IMR-90 (cell line): ENCODE measurements around the gene PTPRK. TPM values are rescaled to one million over a fixed set of nuclear protein-coding genes. Genes with fewer than 3 reads are reported as not detected.

ENCODE experiments used
- ATAC-seq: fragments of 200-7000 bp; cut with Tn5 transposase; 2 replicates; pipeline ENCODE4 v1.9.1; 2020; ENCODE audit warnings: low read depth, mild to moderate bottlenecking, moderate library complexity
- BruUV-seq: library from RNA; stranded (reverse); fragments of 400-500 nt; replicated peaks from 2 replicates; lab custom pipeline; 2021; lab: Mats Ljungman, UMichigan
- CTCF ChIA-PET: fragments of 300-600 bp; formaldehyde crosslinking; extraction: SDS; loops from one replicate; lab custom pipeline; 2021; ENCODE audit warnings: antibody characterized with exemption; lab: Yijun Ruan, JAX
- POLR2A ChIA-PET: fragments of 300-600 bp; sonication (Branson Sonifier 250); formaldehyde crosslinking; loops from one replicate; lab custom pipeline; 2022; ENCODE audit warnings: antibody characterized with exemption; ENCODE audit not compliant: unreplicated experiment; lab: Charles Lee
- DNase-seq: peaks from one replicate; pipeline ENCODE4 v3.0.0; 2013
- H2AFZ ChIP-seq: replicated peaks from 2 replicates; pipeline ENCODE3; 2013; ENCODE audit warnings: low read length, mild to moderate bottlenecking; ENCODE audit not compliant: poor library complexity
- H2AK5ac ChIP-seq: 2 replicates; pipeline ENCODE4 v1.6.1; 2013; ENCODE audit warnings: low read depth, low read length, inconsistent platforms
- H2AK9ac ChIP-seq: replicated peaks from 2 replicates; pipeline ENCODE3; 2013; ENCODE audit warnings: mild to moderate bottlenecking, low read depth, low read length, moderate library complexity; ENCODE audit not compliant: poor library complexity
- H2BK120ac ChIP-seq: 2 replicates; pipeline ENCODE4 v1.6.1; 2013; ENCODE audit warnings: low read depth, low read length, inconsistent platforms
- H2BK15ac ChIP-seq: 3 replicates; pipeline ENCODE4 v1.6.1; 2013; ENCODE audit warnings: low read depth, low read length, inconsistent platforms
- H2BK20ac ChIP-seq: 2 replicates; pipeline ENCODE4 v1.6.1; 2013; ENCODE audit warnings: low read depth, mild to moderate bottlenecking, inconsistent platforms, low read length, moderate library complexity
- H2BK5ac ChIP-seq: 2 replicates; pipeline ENCODE4 v1.6.1; 2013; ENCODE audit warnings: mild to moderate bottlenecking, low read depth, low read length, inconsistent platforms; ENCODE audit not compliant: poor library complexity, severe bottlenecking
- H3K14ac ChIP-seq: replicated peaks from 2 replicates; pipeline ENCODE4 v1.6.1; 2013; ENCODE audit warnings: low read depth, low read length, inconsistent platforms
- H3K18ac ChIP-seq: 2 replicates; pipeline ENCODE4 v1.6.1; 2013; ENCODE audit warnings: low read depth, low read length, control low read depth
- H3K23ac ChIP-seq: 2 replicates; pipeline ENCODE4 v1.6.1; 2013; ENCODE audit warnings: low read depth, low read length, inconsistent platforms
- H3K27ac ChIP-seq: 2 replicates; pipeline ENCODE4 v1.5.1; 2013; ENCODE audit warnings: mild to moderate bottlenecking, control low read depth, low read length; ENCODE audit not compliant: insufficient read depth
- H3K27me3 ChIP-seq: 2 replicates; pipeline ENCODE4 v1.6.1; 2013; ENCODE audit warnings: low read length; ENCODE audit not compliant: control insufficient read depth, insufficient read depth
- H3K36me3 ChIP-seq: 2 replicates; pipeline ENCODE4 v1.6.1; 2013; ENCODE audit warnings: low read length, mixed read lengths; ENCODE audit not compliant: control insufficient read depth, insufficient read depth
- H3K4ac ChIP-seq: 2 replicates; pipeline ENCODE4 v1.6.1; 2013; ENCODE audit warnings: low read depth, low read length, inconsistent platforms
- H3K4me1 ChIP-seq: 2 replicates; pipeline ENCODE4 v1.6.1; 2013; ENCODE audit warnings: low read length, mixed read lengths; ENCODE audit not compliant: control insufficient read depth, insufficient read depth
- H3K4me2 ChIP-seq: 2 replicates; pipeline ENCODE4 v1.6.1; 2013; ENCODE audit warnings: low read depth, mild to moderate bottlenecking, control low read depth, low read length, moderate library complexity
- H3K4me3 ChIP-seq: 2 replicates; pipeline ENCODE4 v1.5.1; 2013; ENCODE audit warnings: low read depth, mild to moderate bottlenecking, control low read depth, low read length, moderate library complexity; ENCODE audit not compliant: insufficient read depth
- H3K56ac ChIP-seq: 2 replicates; pipeline ENCODE4 v1.6.1; 2013; ENCODE audit warnings: low read length, inconsistent platforms; ENCODE audit not compliant: insufficient read depth; ENCODE audit errors: extremely low read depth
- H3K79me1 ChIP-seq, 2 experiments: 2 replicates each; pipeline ENCODE4 v1.6.1; 2013; ENCODE audit warnings: low read length in 2 of 2, inconsistent platforms in 1 of 2, low read depth in 1 of 2
- H3K9ac ChIP-seq: 2 replicates; pipeline ENCODE4 v1.6.1; 2013; ENCODE audit warnings: low read depth, low read length, control low read depth
- H3K9me1 ChIP-seq: 2 replicates; pipeline ENCODE4 v1.6.1; 2013; ENCODE audit warnings: low read length, inconsistent platforms; ENCODE audit not compliant: insufficient read depth
- H3K9me3 ChIP-seq: 2 replicates; pipeline ENCODE4 v1.6.1; 2013; ENCODE audit warnings: low read length; ENCODE audit not compliant: control insufficient read depth, insufficient read depth
- H4K20me1 ChIP-seq: 2 replicates; pipeline ENCODE4 v1.6.1; 2013; ENCODE audit warnings: low read length, inconsistent platforms; ENCODE audit not compliant: insufficient read depth
- H4K5ac ChIP-seq: 2 replicates; pipeline ENCODE4 v1.6.1; 2013; ENCODE audit warnings: mild to moderate bottlenecking, low read depth, low read length, control low read depth
- H4K8ac ChIP-seq, 2 experiments: 2 replicates each; pipeline ENCODE4 v1.6.1; 2013; ENCODE audit warnings: low read depth in 2 of 2, low read length in 2 of 2, control low read depth in 1 of 2, inconsistent platforms in 1 of 2
- H4K91ac ChIP-seq: 2 replicates; pipeline ENCODE4 v1.6.1; 2013; ENCODE audit warnings: low read depth, low read length, inconsistent platforms; ENCODE audit not compliant: insufficient read depth
- CEBPB ChIP-seq: IDR thresholded peaks from 2 replicates; pipeline ENCODE4 v1.6.1; 2012; ENCODE audit warnings: low read depth, low read length, improper control_type of control experiment
- CHD1 ChIP-seq: IDR thresholded peaks from 2 replicates; pipeline ENCODE4 v1.6.1; 2012; ENCODE audit warnings: low read depth, low read length, improper control_type of control experiment
- MAFK ChIP-seq: IDR thresholded peaks from 2 replicates; pipeline ENCODE4 v1.6.1; 2012; ENCODE audit warnings: low read depth, low read length, improper control_type of control experiment
- MAZ ChIP-seq: IDR thresholded peaks from 2 replicates; pipeline ENCODE4 v1.6.1; 2012; ENCODE audit warnings: low read depth, mild to moderate bottlenecking, low read length, improper control_type of control experiment, moderate library complexity, borderline replicate concordance
- NFE2L2 ChIP-seq: fragments of 150-350 bp; IDR thresholded peaks from 2 replicates; pipeline ENCODE4 v1.6.1; 2016; ENCODE audit warnings: low read depth, mild to moderate bottlenecking, low read length
- POLR2A ChIP-seq: IDR thresholded peaks from 2 replicates; pipeline ENCODE4 v1.6.1; 2012; ENCODE audit warnings: mild to moderate bottlenecking, low read depth, low read length
- RAD21 ChIP-seq: IDR thresholded peaks from 2 replicates; pipeline ENCODE4 v1.6.1; 2012; ENCODE audit warnings: low read length, improper control_type of control experiment
- RCOR1 ChIP-seq: IDR thresholded peaks from 2 replicates; pipeline ENCODE4 v1.6.1; 2012; ENCODE audit warnings: mild to moderate bottlenecking, low read length, improper control_type of control experiment; ENCODE audit not compliant: insufficient replicate concordance
- SMC3 ChIP-seq: fragments of 150-350 bp; IDR thresholded peaks from 2 replicates; pipeline ENCODE4 v1.6.1; 2016; ENCODE audit warnings: low read depth, mild to moderate bottlenecking, antibody characterized with exemption, low read length, moderate library complexity
- WGBS, 2 experiments: methylation state at CpG; one replicate each; pipeline versions ENCODE4 v1.1.5 to v1.1.7; 2013; ENCODE audit warnings: missing lambda C conversion rate in 2 of 2; ENCODE audit not compliant: insufficient read length in 1 of 2; ENCODE audit errors: extremely low coverage in 2 of 2; 5-methylcytosine and 5-hydroxymethylcytosine counted together
- dilution Hi-C: fragments of 300-500 bp; cut with HindIII; formaldehyde crosslinking; loops from one replicate; pipeline ENCODE4 v1.14.3; 2018; ENCODE audit warnings: low sequenced_read_pairs; ENCODE audit not compliant: unreplicated experiment
- in situ Hi-C: fragments of 300-500 bp; cut with MboI; formaldehyde crosslinking; loops from 3 replicates; pipeline ENCODE4 v1.14.3; 2019; ENCODE audit warnings: low sequenced_read_pairs, inconsistent platforms, mixed read lengths
- intact Hi-C: fragments of 100-400 bp; cut with micrococcal nuclease; formaldehyde crosslinking; loops from 2 replicates; pipeline ENCODE4 v1.10.0; 2022
- polyA plus RNA-seq, 3 experiments: library from polyadenylated mRNA; depleted of rRNA; stranded (reverse); fragments of >200 nt; gene quantifications; 2 replicates each; pipeline ENCODE4 v1.2.3, GENCODE V29; 2012; ENCODE audit warnings: low replicate concordance in 1 of 3
- total RNA-seq: library from RNA; depleted of rRNA; stranded (reverse); fragments of >200 nt; gene quantifications from 2 replicates; pipeline ENCODE4 v1.2.3, GENCODE V29; 2012
- TF ChIP-seq, protein P1 (sequence below): conservative IDR thresholded peaks from 2 replicates; pipeline ENCODE4 v1.5.1; 2012; ENCODE audit warnings: mild to moderate bottlenecking, low read depth, low read length, improper control_type of control experiment
- TF ChIP-seq, protein P2 (sequence below): fragments of 150-350 bp; IDR thresholded peaks from 2 replicates; pipeline ENCODE4 v1.6.1; 2017; ENCODE audit warnings: mild to moderate bottlenecking, antibody characterized with exemption, low read length, low read depth

The PTPRK gene
- total and polyA plus RNA-seq, 2 of the 4 experiments (the other 2 are of a cell fraction), result 18.0 to 80.8 TPM

DNA sequence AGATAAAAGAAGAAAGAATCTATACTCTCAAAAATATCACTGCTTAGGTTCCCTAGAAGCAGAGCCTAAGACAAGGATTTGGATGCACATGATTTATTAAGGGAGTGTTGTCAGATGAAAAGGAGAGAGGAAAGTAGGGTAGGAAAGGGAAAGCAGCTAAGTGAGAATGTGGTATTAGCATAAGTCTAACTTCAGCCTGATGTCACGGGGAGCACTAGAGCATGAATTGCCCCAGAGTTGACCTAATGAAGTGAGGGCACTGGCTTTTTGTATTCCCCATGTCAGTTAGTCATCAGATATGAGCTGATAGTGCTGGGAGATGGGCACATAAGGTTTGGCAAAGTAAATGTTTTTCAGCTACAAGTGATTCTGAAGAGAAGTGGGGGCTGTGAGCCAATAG lies 490.6 kb downstream of the PTPRK start:
- intact Hi-C loops, result no loop called here
- Histone ChIP-seq H3K56ac (no peak overlapping the region), H3K27ac (no peak overlapping the region), H4K20me1 (no peaks in the 10 kb centered on the region), H3K18ac (no peak overlapping the region), H3K14ac (no peak overlapping the region), H2BK120ac (no peak overlapping the region), H3K4me3 (no peak overlapping the region), H3K4ac (no peak overlapping the region), H2AFZ (no peak overlapping the region), H4K5ac (no peak overlapping the region), H3K79me1 (0 out of 4 replicates have a peak, but pooled peaks cover 0 to 7% of the 10 kb centered on the region in 2 experiments), H2AK9ac (no peak overlapping the region), H3K23ac (no peak overlapping the region), H2BK20ac (no peak overlapping the region), H3K27me3 (no peaks in the 10 kb centered on the region), H4K91ac (no peak overlapping the region), H2BK15ac (no peak overlapping the region), H3K4me1 (peaks cover 2% of the 10 kb centered on the region; the same call in 1 of the 2 replicates), H2BK5ac (no peak overlapping the region), H3K9me3 (no peaks in the 10 kb centered on the region), H3K36me3 (peaks cover 3% of the 10 kb centered on the region; the same call in 1 of the 2 replicates), H4K8ac (no peak overlapping the region), H3K4me2 (no peak overlapping the region), H3K9me1 (peaks cover 10% of the 10 kb centered on the region), H3K9ac (no peak overlapping the region), H2AK5ac (no peak overlapping the region)
- WGBS, 2 experiments, result no CpG with 5 or more reads among the region's 1 CpG
- ATAC-seq (no peak), DNase-seq (no peak)
- no TSS peak for BruUV-seq
- dilution Hi-C loops, result no loop called here
- ChIA-PET CTCF (no interaction called here), POLR2A (no interaction called here)
- in situ Hi-C loops, result no loop called here
- TF ChIP-seq RAD21 (no peak), CHD1 (no peak), MAZ (no peak), CEBPB (no peak), NFE2L2 (no peak), POLR2A (no peak), SMC3 (no peak), MAFK (no peak), RCOR1 (no peak)
- TF ChIP-seq, protein P1, sequence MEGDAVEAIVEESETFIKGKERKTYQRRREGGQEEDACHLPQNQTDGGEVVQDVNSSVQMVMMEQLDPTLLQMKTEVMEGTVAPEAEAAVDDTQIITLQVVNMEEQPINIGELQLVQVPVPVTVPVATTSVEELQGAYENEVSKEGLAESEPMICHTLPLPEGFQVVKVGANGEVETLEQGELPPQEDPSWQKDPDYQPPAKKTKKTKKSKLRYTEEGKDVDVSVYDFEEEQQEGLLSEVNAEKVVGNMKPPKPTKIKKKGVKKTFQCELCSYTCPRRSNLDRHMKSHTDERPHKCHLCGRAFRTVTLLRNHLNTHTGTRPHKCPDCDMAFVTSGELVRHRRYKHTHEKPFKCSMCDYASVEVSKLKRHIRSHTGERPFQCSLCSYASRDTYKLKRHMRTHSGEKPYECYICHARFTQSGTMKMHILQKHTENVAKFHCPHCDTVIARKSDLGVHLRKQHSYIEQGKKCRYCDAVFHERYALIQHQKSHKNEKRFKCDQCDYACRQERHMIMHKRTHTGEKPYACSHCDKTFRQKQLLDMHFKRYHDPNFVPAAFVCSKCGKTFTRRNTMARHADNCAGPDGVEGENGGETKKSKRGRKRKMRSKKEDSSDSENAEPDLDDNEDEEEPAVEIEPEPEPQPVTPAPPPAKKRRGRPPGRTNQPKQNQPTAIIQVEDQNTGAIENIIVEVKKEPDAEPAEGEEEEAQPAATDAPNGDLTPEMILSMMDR, result no peak
- TF ChIP-seq, protein P2, sequence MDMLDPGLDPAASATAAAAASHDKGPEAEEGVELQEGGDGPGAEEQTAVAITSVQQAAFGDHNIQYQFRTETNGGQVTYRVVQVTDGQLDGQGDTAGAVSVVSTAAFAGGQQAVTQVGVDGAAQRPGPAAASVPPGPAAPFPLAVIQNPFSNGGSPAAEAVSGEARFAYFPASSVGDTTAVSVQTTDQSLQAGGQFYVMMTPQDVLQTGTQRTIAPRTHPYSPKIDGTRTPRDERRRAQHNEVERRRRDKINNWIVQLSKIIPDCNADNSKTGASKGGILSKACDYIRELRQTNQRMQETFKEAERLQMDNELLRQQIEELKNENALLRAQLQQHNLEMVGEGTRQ, result no peak
